Parathyroid adenoma (tissue), 2 donors: ENCODE measurements around the gene SHOC1.

Experiments used
- H2AFZ ChIP-seq: fragments of 300-600 bp; sonication (generic); one replicate; pipeline ENCODE4 v1.7.0; 2017; ENCODE audit warnings: antibody characterized with exemption, mild to moderate bottlenecking
- H3K27ac ChIP-seq: fragments of 300-600 bp; sonication (generic); one replicate; pipeline ENCODE4 v1.7.0; 2017
- H3K27me3 ChIP-seq: fragments of 300-600 bp; sonication (generic); one replicate; pipeline ENCODE4 v1.7.0; 2017; ENCODE audit warnings: low read length; ENCODE audit not compliant: control insufficient read depth, insufficient read depth
- H3K36me3 ChIP-seq: fragments of 300-600 bp; sonication (generic); one replicate; pipeline ENCODE4 v1.7.0; 2017; ENCODE audit warnings: low read length; ENCODE audit not compliant: control insufficient read depth, insufficient read depth
- H3K4me1 ChIP-seq: fragments of 300-600 bp; sonication (generic); one replicate; pipeline ENCODE4 v1.7.0; 2017; ENCODE audit warnings: control low read depth
- H3K4me2 ChIP-seq: fragments of 300-600 bp; sonication (generic); one replicate; pipeline ENCODE4 v1.7.0; 2017; ENCODE audit warnings: low read length
- H3K4me3 ChIP-seq: fragments of 300-600 bp; sonication (generic); one replicate; pipeline ENCODE4 v1.7.0; 2017; ENCODE audit warnings: low read depth, low read length
- H3K79me2 ChIP-seq: fragments of 300-600 bp; sonication (generic); one replicate; pipeline ENCODE4 v1.7.0; 2017; ENCODE audit warnings: control low read depth
- H3K9ac ChIP-seq: fragments of 300-600 bp; sonication (generic); one replicate; pipeline ENCODE4 v1.7.0; 2017; ENCODE audit warnings: mild to moderate bottlenecking
- H3K9me3 ChIP-seq: fragments of 300-600 bp; sonication (generic); one replicate; pipeline ENCODE4 v1.7.0; 2017; ENCODE audit warnings: low read length; ENCODE audit not compliant: control insufficient read depth
- TF ChIP-seq, protein P1 (sequence below): fragments of 300-600 bp; sonication (generic); IDR thresholded peaks from one replicate; pipeline ENCODE4 v1.7.0; 2017; ENCODE audit warnings: antibody characterized with exemption, mild to moderate bottlenecking
- donor health status: primary hyperparathyroidism.

Gene SHOC1

DNA sequence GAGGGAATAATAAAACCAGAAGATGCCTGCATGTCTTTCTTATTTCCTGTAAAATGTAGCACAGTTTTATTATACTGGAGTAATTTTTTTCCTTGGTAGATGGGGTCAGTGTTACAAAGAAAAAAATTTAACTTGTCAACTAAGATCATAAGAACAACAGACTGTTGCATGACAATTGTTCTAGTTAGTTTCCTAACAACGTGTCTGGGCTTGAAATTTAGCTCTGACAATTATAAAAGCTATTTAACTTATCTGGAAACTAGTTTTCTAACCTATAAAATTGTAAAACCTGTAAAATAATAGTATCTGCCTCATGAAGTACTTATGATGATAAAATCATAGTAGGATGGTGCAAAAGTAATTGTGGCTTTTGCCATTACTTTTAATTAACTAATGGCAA lies 4.9 kb downstream of the SHOC1 start:
- Histone ChIP-seq H3K9me3 (no peaks in the 10 kb centered on the region), H3K4me2 (no peak overlapping the region), H3K27me3 (no peaks in the 10 kb centered on the region), H3K36me3 (no peaks in the 10 kb centered on the region), H3K4me3 (no peak overlapping the region), H3K27ac (no peak overlapping the region), H3K9ac (no peak overlapping the region), H3K79me2 (no peaks in the 10 kb centered on the region), H2AFZ (no peak overlapping the region), H3K4me1 (no peaks in the 10 kb centered on the region)
- TF ChIP-seq, protein P1, sequence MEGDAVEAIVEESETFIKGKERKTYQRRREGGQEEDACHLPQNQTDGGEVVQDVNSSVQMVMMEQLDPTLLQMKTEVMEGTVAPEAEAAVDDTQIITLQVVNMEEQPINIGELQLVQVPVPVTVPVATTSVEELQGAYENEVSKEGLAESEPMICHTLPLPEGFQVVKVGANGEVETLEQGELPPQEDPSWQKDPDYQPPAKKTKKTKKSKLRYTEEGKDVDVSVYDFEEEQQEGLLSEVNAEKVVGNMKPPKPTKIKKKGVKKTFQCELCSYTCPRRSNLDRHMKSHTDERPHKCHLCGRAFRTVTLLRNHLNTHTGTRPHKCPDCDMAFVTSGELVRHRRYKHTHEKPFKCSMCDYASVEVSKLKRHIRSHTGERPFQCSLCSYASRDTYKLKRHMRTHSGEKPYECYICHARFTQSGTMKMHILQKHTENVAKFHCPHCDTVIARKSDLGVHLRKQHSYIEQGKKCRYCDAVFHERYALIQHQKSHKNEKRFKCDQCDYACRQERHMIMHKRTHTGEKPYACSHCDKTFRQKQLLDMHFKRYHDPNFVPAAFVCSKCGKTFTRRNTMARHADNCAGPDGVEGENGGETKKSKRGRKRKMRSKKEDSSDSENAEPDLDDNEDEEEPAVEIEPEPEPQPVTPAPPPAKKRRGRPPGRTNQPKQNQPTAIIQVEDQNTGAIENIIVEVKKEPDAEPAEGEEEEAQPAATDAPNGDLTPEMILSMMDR: no peak

DNA sequence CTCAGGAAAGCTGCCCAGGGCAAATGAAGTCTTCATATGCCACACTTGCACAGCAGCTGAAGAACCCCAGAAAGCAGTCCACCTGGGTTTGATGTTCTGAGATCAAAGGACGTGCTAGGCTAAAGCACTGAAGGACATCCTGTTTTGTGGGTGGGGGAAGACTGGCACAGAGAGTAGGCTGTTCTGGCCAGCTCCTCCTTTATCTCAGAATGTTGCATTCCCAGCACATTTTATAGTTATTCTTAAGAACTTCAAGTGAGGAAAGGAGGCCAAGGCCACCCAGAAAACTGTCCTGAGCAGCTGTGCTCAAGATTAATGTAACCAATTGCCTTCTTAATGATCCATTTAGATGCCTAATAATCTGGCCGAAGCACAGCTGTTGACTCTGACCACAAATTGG lies 10.9 kb downstream of the SHOC1 start:
- H3K9ac ChIP-seq: no peak overlapping the region
- H3K4me3 ChIP-seq: no peak overlapping the region
- no peaks in the 10 kb centered on the region for H3K36me3 ChIP-seq
- H3K79me2 ChIP-seq: no peaks in the 10 kb centered on the region
- H3K27me3 ChIP-seq: no peaks in the 10 kb centered on the region
- no peak overlapping the region for H3K27ac ChIP-seq
- no peaks in the 10 kb centered on the region for H3K4me1 ChIP-seq
- TF ChIP-seq, protein P1: no peak
- H2AFZ ChIP-seq: no peak overlapping the region
- H3K9me3 ChIP-seq: no peaks in the 10 kb centered on the region
- no peak overlapping the region for H3K4me2 ChIP-seq

DNA sequence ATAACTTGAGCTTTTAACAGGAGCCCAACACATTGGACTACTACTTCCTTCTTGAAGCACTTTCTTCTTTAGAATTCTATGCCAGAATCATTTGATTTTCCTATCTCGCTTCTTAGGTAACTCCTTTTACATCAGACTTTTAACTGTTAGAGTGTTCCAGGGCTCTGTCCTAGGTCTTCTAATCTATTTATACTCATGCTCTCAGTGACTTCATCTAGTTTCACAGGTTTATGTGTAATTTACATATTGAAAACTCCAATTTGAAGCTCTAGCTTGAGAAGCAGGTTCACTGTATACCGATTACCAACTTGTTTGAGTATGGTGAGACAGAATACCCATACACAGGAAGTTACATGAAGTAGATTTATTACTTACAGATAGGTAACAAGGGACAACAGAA lies 11.3 kb downstream of the SHOC1 start:
- H3K4me1 ChIP-seq: no peaks in the 10 kb centered on the region
- no peak overlapping the region for H3K4me3 ChIP-seq
- no peaks in the 10 kb centered on the region for H3K36me3 ChIP-seq
- no peaks in the 10 kb centered on the region for H3K27me3 ChIP-seq
- no peak overlapping the region for H2AFZ ChIP-seq
- TF ChIP-seq, protein P1: no peak
- H3K9me3 ChIP-seq: no peaks in the 10 kb centered on the region
- H3K27ac ChIP-seq: no peak overlapping the region
- H3K9ac ChIP-seq: no peak overlapping the region
- no peak overlapping the region for H3K4me2 ChIP-seq
- H3K79me2 ChIP-seq: no peaks in the 10 kb centered on the region

DNA sequence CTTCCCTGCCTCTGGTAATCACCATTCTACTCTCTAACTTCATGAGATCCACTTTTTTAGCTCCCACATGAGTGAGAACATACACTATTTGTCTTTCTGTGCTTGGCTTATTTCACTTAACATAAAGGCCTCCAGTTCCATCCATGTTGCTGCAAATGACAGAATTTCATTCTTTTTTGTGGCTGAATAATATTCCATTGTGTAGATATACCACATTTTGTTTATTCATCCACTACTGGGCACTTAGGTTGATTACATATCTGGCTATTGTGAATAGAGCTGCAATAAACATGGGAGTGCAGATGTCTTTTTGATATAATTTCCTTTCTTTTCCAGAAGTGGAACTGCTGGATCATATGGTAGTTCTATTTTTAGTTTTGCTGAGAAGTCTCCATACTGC lies 28.7 kb downstream of the SHOC1 start:
- no peak overlapping the region for H3K4me2 ChIP-seq
- H3K27ac ChIP-seq: no peak overlapping the region
- no peak overlapping the region for H3K9ac ChIP-seq
- no peaks in the 10 kb centered on the region for H3K36me3 ChIP-seq
- H3K9me3 ChIP-seq: no peaks in the 10 kb centered on the region
- H3K4me1 ChIP-seq: no peaks in the 10 kb centered on the region
- H3K79me2 ChIP-seq: no peaks in the 10 kb centered on the region
- no peaks in the 10 kb centered on the region for H3K27me3 ChIP-seq
- H3K4me3 ChIP-seq: no peak overlapping the region
- TF ChIP-seq, protein P1: no peak
- no peak overlapping the region for H2AFZ ChIP-seq

DNA sequence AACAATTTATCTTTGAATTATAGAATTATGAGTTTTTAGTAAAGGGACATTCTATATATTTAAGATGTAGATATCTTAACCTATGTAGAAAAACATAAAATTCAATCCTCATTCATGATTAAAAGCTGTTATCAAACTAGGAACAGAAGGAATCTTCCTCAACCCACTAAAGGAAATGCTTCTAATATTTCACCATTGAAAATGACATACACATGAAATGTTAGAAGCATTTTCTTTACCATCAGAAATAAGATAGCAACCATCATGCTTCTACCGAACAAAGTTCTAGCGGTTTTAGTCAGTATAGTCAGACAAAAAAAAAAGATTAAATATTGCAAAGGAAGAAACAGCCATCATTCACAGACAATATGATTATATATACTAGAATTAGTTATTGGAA lies 32.2 kb downstream of the SHOC1 start:
- H3K27me3 ChIP-seq: no peaks in the 10 kb centered on the region
- H3K79me2 ChIP-seq: no peaks in the 10 kb centered on the region
- no peaks in the 10 kb centered on the region for H3K9me3 ChIP-seq
- H3K4me1 ChIP-seq: no peaks in the 10 kb centered on the region
- H3K36me3 ChIP-seq: no peaks in the 10 kb centered on the region
- H3K9ac ChIP-seq: no peak overlapping the region
- H3K27ac ChIP-seq: no peak overlapping the region
- TF ChIP-seq, protein P1: no peak
- H3K4me3 ChIP-seq: no peak overlapping the region
- no peak overlapping the region for H2AFZ ChIP-seq
- H3K4me2 ChIP-seq: no peak overlapping the region
